Prostate gland (tissue), 2 donors: ENCODE results near the gene SLC25A10.

Experiments used
- CTCF ChIP-seq, 4 experiments: fragments of 200-600 bp in 2 of 4; fragments of 450-650 bp in 2 of 4; sonication (generic) in 2 of 4; IDR thresholded peaks; 1 replicate in 3 of 4; 2 replicates in 1 of 4; pipeline ENCODE4 v1.5.1; 2016 to 2019; ENCODE audit warnings: antibody characterized with exemption in 4 of 4, mild to moderate bottlenecking in 2 of 4, moderate library complexity in 2 of 4
- POLR2A ChIP-seq: fragments of 450-650 bp; IDR thresholded peaks from one replicate; pipeline ENCODE4 v1.6.1; 2016; ENCODE audit warnings: antibody characterized with exemption, mild to moderate bottlenecking
- POLR2AphosphoS5 ChIP-seq: sonication (generic); formaldehyde crosslinking; IDR thresholded peaks from one replicate; pipeline ENCODE4 v1.6.1; 2017; ENCODE audit warnings: antibody characterized with exemption

GRCh38 chr17:81673561-81674258 is 38.4 kb upstream of the SLC25A10 start:
- no peak for TF ChIP-seq CTCF (IDR thresholded peaks at IDR 0.05)
- TF ChIP-seq POLR2AphosphoS5, result no peak
- TF ChIP-seq POLR2A, result no peak
